ENCODE data around the gene CRTC3.

- TF ChIP-seq PRPF4 (IDR thresholded peaks at IDR 0.05; ENCODE audit: low read depth, low read length, poor library complexity, severe bottlenecking) (no peak), JUND (CRISPR knock-in tag; IDR thresholded peaks at IDR 0.05) (no peak), CTCF (CRISPR knock-in tag; IDR thresholded peaks at IDR 0.05) (no peak), EZH2 (conservative IDR thresholded peaks at IDR 0.05; ENCODE audit: low read depth, low read length) (no peak), HNRNPK (IDR thresholded peaks at IDR 0.05; ENCODE audit: low read depth, low read length, poor library complexity, severe bottlenecking) (no peak), AHDC1 (CRISPR knock-in tag; IDR thresholded peaks at IDR 0.05; ENCODE audit: borderline replicate concordance) (no peak), E2F2 (CRISPR knock-in tag; IDR thresholded peaks at IDR 0.05; ENCODE audit: borderline replicate concordance) (no peak), POLR2A (IDR thresholded peaks at IDR 0.05; ENCODE audit: insufficient read depth in 1 of 2, low read depth in 2 of 2, low read length in 2 of 2) (no peak), ZNF766 (CRISPR knock-in tag; IDR thresholded peaks at IDR 0.05; ENCODE audit: borderline replicate concordance) (no peak)
These were observed 162.5 kb downstream of the CRTC3 start for GRCh38 chr15:90691982-90692773.
